Measurements from ENCODE around the gene SRSF4. TPM values are rescaled to one million over a fixed set of nuclear protein-coding genes. Genes with fewer than 3 reads are reported as not detected.

SRSF4 gene
- total RNA-seq, result 10 to 100 TPM; 55.2 to 65.7 TPM

DNA sequence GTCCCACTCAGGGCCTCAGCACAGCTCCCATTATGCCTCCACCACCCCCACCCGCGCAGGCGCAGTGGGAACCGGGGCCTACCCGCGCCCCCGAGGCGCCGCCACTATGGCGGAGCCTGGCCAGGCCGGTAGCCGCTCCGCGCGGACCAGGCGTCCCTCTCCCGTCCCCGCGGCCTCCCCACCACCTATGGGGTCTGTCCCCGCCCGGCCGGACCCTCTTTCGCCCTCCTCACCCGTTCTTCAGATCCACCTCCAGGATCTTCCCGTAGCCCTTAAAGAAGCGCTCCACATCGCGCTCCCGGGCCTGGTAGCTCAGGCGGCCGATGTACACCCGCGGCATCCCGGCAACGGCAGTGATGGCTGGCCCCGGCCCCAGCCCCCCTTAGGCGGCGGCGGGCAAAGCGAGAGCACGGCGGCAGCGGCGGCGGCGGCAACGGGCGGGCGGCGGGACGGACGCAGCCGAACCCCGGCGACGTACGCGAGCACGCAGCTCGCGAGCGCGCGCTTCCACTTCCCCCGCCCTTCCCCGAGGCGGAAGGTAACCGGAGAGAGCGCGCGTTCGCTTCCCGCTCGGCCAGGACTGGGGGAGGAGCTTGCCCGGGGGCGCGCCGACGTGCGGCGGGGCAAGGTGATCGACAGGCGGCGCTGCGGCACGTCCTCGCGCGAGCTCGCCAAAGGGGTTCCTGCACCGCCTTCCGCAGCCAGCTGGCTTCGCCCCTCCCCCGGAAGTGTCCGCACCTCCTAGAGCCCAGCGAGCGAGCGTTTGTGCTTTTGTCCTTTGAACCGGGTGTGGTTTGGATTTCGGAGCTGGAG, at the start of gene SRSF4:
SRSF4 (minus strand) TSS at position 488 of the 813 bp plus-strand sequence; CDS start at position 340, 148 bp downstream.
- TF ChIP-seq CTCF (IDR thresholded peaks at IDR 0.05) (peak; percentile 80 to 96 (median 88)), POLR2A (IDR thresholded peaks at IDR 0.05) (peak; percentile 88), POLR2AphosphoS5 (IDR thresholded peaks at IDR 0.05) (peak; percentile 94)
- no peaks in the 10 kb centered on the region for H3K36me3 ChIP-seq
- intact Hi-C loops (cut with DNase I), result loop anchor here (2.0 kb wide), 1 partner anchor 57 kb away; no protein-coding TSS in a partner anchor
- H3K4me1 ChIP-seq (replicated peaks), result no peaks in the 10 kb centered on the region
- no peaks in the 10 kb centered on the region for H3K9me3 ChIP-seq
- H3K27me3 ChIP-seq (replicated peaks; ENCODE audit: insufficient read depth), result no peaks in the 10 kb centered on the region
- peak; percentile 98 for DNase-seq (ENCODE audit: low spot score)
- H3K27ac ChIP-seq, result peak within 1 kb of the TSS; percentile 100
- peak within 1 kb of the TSS; percentile 97 to 98 for H3K4me3 ChIP-seq
- WGBS, result under 1% methylated on average over 59 of the region's 100 CpGs

GRCh38 chr1:29230553-29231378, 49.1 kb upstream of the SRSF4 start, which contains the start of gene MECR:
TSS of gene MECR (minus strand) at chr1:29230934. CDS start at chr1:29230906, 28 bp downstream.
- Histone ChIP-seq H3K4me3 (peak within 1 kb of the TSS; percentile 63 to 66), H3K4me1 (replicated peaks) (peaks cover 3% of the 10 kb centered on the region), H3K9me3 (no peaks in the 10 kb centered on the region), H3K27me3 (replicated peaks; ENCODE audit: insufficient read depth) (no peaks in the 10 kb centered on the region), H3K36me3 (no peaks in the 10 kb centered on the region), H3K27ac (peak within 1 kb of the TSS; percentile 29 to 61)
- intact Hi-C loops (cut with DNase I), result loop anchor here (10.0 kb wide), 1 partner anchor 1294 kb away; no protein-coding TSS in a partner anchor
- 3% methylated on average over 50 of the region's 52 CpGs for WGBS
- TF ChIP-seq POLR2AphosphoS5 (IDR thresholded peaks at IDR 0.05) (peak; percentile 95), CTCF (IDR thresholded peaks at IDR 0.05) (peak in 3 of 4 experiments; percentile 25 to 48 (median 40)), POLR2A (IDR thresholded peaks at IDR 0.05) (peak; percentile 74)
- DNase-seq (ENCODE audit: low spot score), result peak; percentile 89

GRCh38 chr1:29230204-29230552, 48.5 kb upstream of the SRSF4 start:
- intact Hi-C loops (cut with DNase I), result loop anchor here (10.0 kb wide), 1 partner anchor 1295 kb away; no protein-coding TSS in a partner anchor

GRCh38 chr1:29227511-29227910, 45.8 kb upstream of the SRSF4 start:
- H3K27me3 ChIP-seq (replicated peaks; ENCODE audit: insufficient read depth), result no peaks in the 10 kb centered on the region
- no peaks in the 10 kb centered on the region for H3K36me3 ChIP-seq
- H3K4me1 ChIP-seq (replicated peaks), result peaks cover 3% of the 10 kb centered on the region
- intact Hi-C loops (cut with DNase I), result no loop called here
- TF ChIP-seq CTCF (IDR thresholded peaks at IDR 0.05), result no peak
- no peak for TF ChIP-seq POLR2AphosphoS5 (IDR thresholded peaks at IDR 0.05)
- no peak for TF ChIP-seq POLR2A (IDR thresholded peaks at IDR 0.05)
- no peak overlapping the region for H3K4me3 ChIP-seq
- no peaks in the 10 kb centered on the region for H3K9me3 ChIP-seq
- no peak overlapping the region for H3K27ac ChIP-seq
- WGBS, result 68% methylated on average over 5 of the region's 5 CpGs
- DNase-seq (ENCODE audit: low spot score), result no peak

More at GRCh38 chr1:29230204-29230552, 48.5 kb upstream of the SRSF4 start:
- 9% methylated on average over 4 of the region's 4 CpGs for WGBS
- no peak for DNase-seq (ENCODE audit: low spot score)
- peak overlapping the region; percentile 63 to 66 for H3K4me3 ChIP-seq
- H3K27me3 ChIP-seq (replicated peaks; ENCODE audit: insufficient read depth), result no peaks in the 10 kb centered on the region
- no peaks in the 10 kb centered on the region for H3K36me3 ChIP-seq
- peaks cover 3% of the 10 kb centered on the region for H3K4me1 ChIP-seq (replicated peaks)
- TF ChIP-seq CTCF (IDR thresholded peaks at IDR 0.05), result no peak
- no peak for TF ChIP-seq POLR2A (IDR thresholded peaks at IDR 0.05)
- no peak for TF ChIP-seq POLR2AphosphoS5 (IDR thresholded peaks at IDR 0.05)
- H3K27ac ChIP-seq, result peak overlapping the region; percentile 29 to 61
- no peaks in the 10 kb centered on the region for H3K9me3 ChIP-seq
